ENCODE results near the gene FAM170B.

FAM170B gene

GRCh38 chr10:49081547-49082275 is 52.1 kb downstream of the FAM170B start:
- no peak overlapping the region for H3K4me3 ChIP-seq
- H3K9me3 ChIP-seq = no peaks in the 10 kb centered on the region
- no peaks in the 10 kb centered on the region for H3K27me3 ChIP-seq
- intact Hi-C loops (cut with DNase I; ENCODE audit: low total_unique reads) = no loop called here
- peak overlapping the region; percentile 62 to 70 for H3K27ac ChIP-seq
- peaks cover 0 to 5% (median 0%) of the 10 kb centered on the region in 3 donors for H3K36me3 ChIP-seq
- DNase-seq = no peak
- TF ChIP-seq CTCF (IDR thresholded peaks at IDR 0.05) = no peak
- peaks cover 0 to 62% (median 38%) of the 10 kb centered on the region in 4 donors for H3K4me1 ChIP-seq
